ENCODE measurements around the gene NPAS3.

NPAS3 gene

DNA sequence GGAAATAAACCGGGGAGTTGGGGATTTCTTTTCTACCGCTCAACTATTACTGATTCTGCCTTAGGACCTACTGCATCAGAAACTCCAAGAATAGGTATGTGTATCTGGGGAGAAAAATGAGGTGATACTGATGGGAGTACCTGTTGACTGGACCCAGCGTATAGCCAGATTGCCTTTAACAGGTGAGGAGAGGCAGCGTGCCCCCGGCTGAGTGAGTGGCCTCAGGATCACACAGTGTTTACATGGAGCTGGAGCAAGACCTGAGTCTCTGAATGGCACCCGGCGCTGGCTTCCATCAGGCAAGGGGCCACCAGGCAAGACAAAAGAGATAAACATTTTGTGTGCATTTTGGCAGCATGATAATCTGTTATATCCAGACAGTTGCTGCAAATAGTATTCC, 516.0 kb downstream of the NPAS3 start:
- no peak for DNase-seq
- H4K20me1 ChIP-seq (ENCODE audit: insufficient read depth, low read length), result no peaks in the 10 kb centered on the region
- H3K79me2 ChIP-seq (ENCODE audit: low read length), result no peaks in the 10 kb centered on the region
- H3K4me2 ChIP-seq (ENCODE audit: low read depth, low read length), result no peak overlapping the region
- H3K9ac ChIP-seq (ENCODE audit: low read length), result no peak overlapping the region
- TF ChIP-seq, protein P1, sequence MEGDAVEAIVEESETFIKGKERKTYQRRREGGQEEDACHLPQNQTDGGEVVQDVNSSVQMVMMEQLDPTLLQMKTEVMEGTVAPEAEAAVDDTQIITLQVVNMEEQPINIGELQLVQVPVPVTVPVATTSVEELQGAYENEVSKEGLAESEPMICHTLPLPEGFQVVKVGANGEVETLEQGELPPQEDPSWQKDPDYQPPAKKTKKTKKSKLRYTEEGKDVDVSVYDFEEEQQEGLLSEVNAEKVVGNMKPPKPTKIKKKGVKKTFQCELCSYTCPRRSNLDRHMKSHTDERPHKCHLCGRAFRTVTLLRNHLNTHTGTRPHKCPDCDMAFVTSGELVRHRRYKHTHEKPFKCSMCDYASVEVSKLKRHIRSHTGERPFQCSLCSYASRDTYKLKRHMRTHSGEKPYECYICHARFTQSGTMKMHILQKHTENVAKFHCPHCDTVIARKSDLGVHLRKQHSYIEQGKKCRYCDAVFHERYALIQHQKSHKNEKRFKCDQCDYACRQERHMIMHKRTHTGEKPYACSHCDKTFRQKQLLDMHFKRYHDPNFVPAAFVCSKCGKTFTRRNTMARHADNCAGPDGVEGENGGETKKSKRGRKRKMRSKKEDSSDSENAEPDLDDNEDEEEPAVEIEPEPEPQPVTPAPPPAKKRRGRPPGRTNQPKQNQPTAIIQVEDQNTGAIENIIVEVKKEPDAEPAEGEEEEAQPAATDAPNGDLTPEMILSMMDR (IDR thresholded peaks at IDR 0.05; ENCODE audit: low read length), result no peak
- no peak for TF ChIP-seq EZH2phosphoT487 (IDR thresholded peaks at IDR 0.05; ENCODE audit: low read length)
- TF ChIP-seq EZH2 (optimal IDR thresholded peaks at IDR 0.05; ENCODE audit: low read depth, low read length), result no peak
- H3K4me3 ChIP-seq (ENCODE audit: low read length), result no peak overlapping the region
- H3K9me3 ChIP-seq (replicated peaks; ENCODE audit: insufficient read depth, low read length), result no peaks in the 10 kb centered on the region
- H2AFZ ChIP-seq (ENCODE audit: low read length), result no peak overlapping the region
- no peaks in the 10 kb centered on the region for H3K9me2 ChIP-seq (replicated peaks; ENCODE audit: insufficient read depth, low read length)
- no peaks in the 10 kb centered on the region for H3K27me3 ChIP-seq (replicated peaks; ENCODE audit: insufficient read depth, low read length)
- H3K36me3 ChIP-seq (replicated peaks; ENCODE audit: insufficient read depth, low read length), result no peaks in the 10 kb centered on the region
- no peaks in the 10 kb centered on the region for H3F3A ChIP-seq (ENCODE audit: insufficient read depth, low read length)
- H3K27ac ChIP-seq (ENCODE audit: low read length), result no peak overlapping the region
- H3K4me1 ChIP-seq (ENCODE audit: low read length), result no peaks in the 10 kb centered on the region

DNA sequence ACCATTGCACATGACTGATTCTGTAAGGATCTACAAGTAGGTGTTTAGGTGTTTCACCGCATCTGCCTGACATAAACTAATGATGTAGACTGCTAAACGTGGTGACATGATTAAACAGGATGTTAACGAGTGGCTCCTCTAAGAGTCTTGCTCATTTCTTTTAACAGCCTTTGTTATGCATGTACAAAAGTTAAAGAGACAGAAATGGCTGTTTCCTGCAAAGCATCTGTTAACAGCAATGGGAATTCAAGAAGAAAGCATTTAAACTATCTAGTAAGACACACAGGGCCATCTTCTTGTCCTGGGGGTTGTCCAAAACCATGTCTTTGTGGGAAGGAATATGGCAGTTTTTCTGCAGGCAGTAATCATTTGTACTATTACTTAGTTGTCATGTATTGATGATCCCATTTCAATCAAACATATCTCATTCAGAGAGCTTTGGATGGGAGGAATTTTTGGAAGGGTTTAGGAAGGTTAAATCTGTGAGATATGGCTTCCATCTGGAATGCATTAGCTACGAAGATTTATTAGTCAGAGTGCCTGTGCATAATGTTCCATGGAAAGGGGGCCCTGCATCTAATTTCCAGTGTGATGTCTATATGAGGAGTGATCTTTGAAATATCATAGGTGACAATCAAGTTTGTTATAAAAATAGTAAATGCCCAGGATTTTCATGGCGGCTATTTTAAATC, 517.1 kb downstream of the NPAS3 start:
- no peak overlapping the region for H2AFZ ChIP-seq (ENCODE audit: low read length)
- no peaks in the 10 kb centered on the region for H3K9me2 ChIP-seq (replicated peaks; ENCODE audit: insufficient read depth, low read length)
- no peaks in the 10 kb centered on the region for H4K20me1 ChIP-seq (ENCODE audit: insufficient read depth, low read length)
- TF ChIP-seq EZH2phosphoT487 (IDR thresholded peaks at IDR 0.05; ENCODE audit: low read length) (no peak), EZH2 (optimal IDR thresholded peaks at IDR 0.05; ENCODE audit: low read depth, low read length) (no peak)
- TF ChIP-seq, protein P1 (IDR thresholded peaks at IDR 0.05; ENCODE audit: low read length), result no peak
- no peaks in the 10 kb centered on the region for H3F3A ChIP-seq (ENCODE audit: insufficient read depth, low read length)
- H3K27me3 ChIP-seq (replicated peaks; ENCODE audit: insufficient read depth, low read length), result no peaks in the 10 kb centered on the region
- H3K79me2 ChIP-seq (ENCODE audit: low read length), result no peaks in the 10 kb centered on the region
- no peak overlapping the region for H3K9ac ChIP-seq (ENCODE audit: low read length)
- no peak overlapping the region for H3K4me3 ChIP-seq (ENCODE audit: low read length)
- no peak overlapping the region for H3K4me2 ChIP-seq (ENCODE audit: low read depth, low read length)
- no peaks in the 10 kb centered on the region for H3K4me1 ChIP-seq (ENCODE audit: low read length)
- H3K27ac ChIP-seq (ENCODE audit: low read length), result no peak overlapping the region
- no peaks in the 10 kb centered on the region for H3K36me3 ChIP-seq (replicated peaks; ENCODE audit: insufficient read depth, low read length)
- DNase-seq, result no peak
- no peaks in the 10 kb centered on the region for H3K9me3 ChIP-seq (replicated peaks; ENCODE audit: insufficient read depth, low read length)

DNA sequence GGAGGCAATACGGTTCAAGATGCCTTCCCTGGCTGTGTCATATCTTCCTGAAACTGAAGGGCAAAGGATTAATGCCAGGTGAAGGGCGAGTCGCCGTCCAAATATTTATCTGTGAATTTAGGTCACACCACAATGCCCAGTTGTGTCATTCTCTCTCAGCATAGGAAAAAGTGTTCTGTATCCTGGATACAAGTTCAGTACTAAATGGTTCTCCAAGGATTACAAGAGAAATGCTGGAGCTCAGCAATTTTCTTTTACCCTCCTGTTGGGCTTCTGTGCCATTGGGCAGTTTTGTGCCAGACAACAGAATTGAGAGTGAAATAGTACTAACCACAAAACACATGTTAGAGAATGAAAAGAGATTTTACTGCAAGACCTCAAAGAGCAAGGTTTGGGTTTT, 518.3 kb downstream of the NPAS3 start:
- Histone ChIP-seq H3K4me2 (ENCODE audit: low read depth, low read length) (no peak overlapping the region), H2AFZ (ENCODE audit: low read length) (no peak overlapping the region), H3K9ac (ENCODE audit: low read length) (no peak overlapping the region), H3K27ac (ENCODE audit: low read length) (no peak overlapping the region), H3F3A (ENCODE audit: insufficient read depth, low read length) (no peaks in the 10 kb centered on the region), H4K20me1 (ENCODE audit: insufficient read depth, low read length) (no peaks in the 10 kb centered on the region), H3K36me3 (replicated peaks; ENCODE audit: insufficient read depth, low read length) (no peaks in the 10 kb centered on the region), H3K79me2 (ENCODE audit: low read length) (no peaks in the 10 kb centered on the region), H3K9me2 (replicated peaks; ENCODE audit: insufficient read depth, low read length) (no peaks in the 10 kb centered on the region), H3K9me3 (replicated peaks; ENCODE audit: insufficient read depth, low read length) (no peaks in the 10 kb centered on the region), H3K27me3 (replicated peaks; ENCODE audit: insufficient read depth, low read length) (no peaks in the 10 kb centered on the region), H3K4me3 (ENCODE audit: low read length) (no peak overlapping the region), H3K4me1 (ENCODE audit: low read length) (no peaks in the 10 kb centered on the region)
- DNase-seq, result no peak
- TF ChIP-seq, protein P1 (IDR thresholded peaks at IDR 0.05; ENCODE audit: low read length), result no peak
- TF ChIP-seq EZH2phosphoT487 (IDR thresholded peaks at IDR 0.05; ENCODE audit: low read length) (no peak), EZH2 (optimal IDR thresholded peaks at IDR 0.05; ENCODE audit: low read depth, low read length) (no peak)
